IMR-90 (cell line): ENCODE data around the gene CACNA2D3. TPM values are rescaled to one million over a fixed set of nuclear protein-coding genes. Genes with fewer than 3 reads are reported as not detected.

ENCODE experiments used
- ATAC-seq: fragments of 200-7000 bp; cut with Tn5 transposase; 2 replicates; pipeline ENCODE4 v1.9.1; 2020; ENCODE audit warnings: low read depth, mild to moderate bottlenecking, moderate library complexity
- BruUV-seq: library from RNA; stranded (reverse); fragments of 400-500 nt; replicated peaks from 2 replicates; lab custom pipeline; 2021; lab: Mats Ljungman, UMichigan
- CTCF ChIA-PET: fragments of 300-600 bp; formaldehyde crosslinking; extraction: SDS; loops from one replicate; lab custom pipeline; 2021; ENCODE audit warnings: antibody characterized with exemption; lab: Yijun Ruan, JAX
- POLR2A ChIA-PET: fragments of 300-600 bp; sonication (Branson Sonifier 250); formaldehyde crosslinking; loops from one replicate; lab custom pipeline; 2022; ENCODE audit warnings: antibody characterized with exemption; ENCODE audit not compliant: unreplicated experiment; lab: Charles Lee
- DNase-seq: peaks from one replicate; pipeline ENCODE4 v3.0.0; 2013
- H2AFZ ChIP-seq: replicated peaks from 2 replicates; pipeline ENCODE3; 2013; ENCODE audit warnings: low read length, mild to moderate bottlenecking; ENCODE audit not compliant: poor library complexity
- H2AK5ac ChIP-seq: 2 replicates; pipeline ENCODE4 v1.6.1; 2013; ENCODE audit warnings: low read depth, low read length, inconsistent platforms
- H2AK9ac ChIP-seq: replicated peaks from 2 replicates; pipeline ENCODE3; 2013; ENCODE audit warnings: mild to moderate bottlenecking, low read depth, low read length, moderate library complexity; ENCODE audit not compliant: poor library complexity
- H2BK120ac ChIP-seq: 2 replicates; pipeline ENCODE4 v1.6.1; 2013; ENCODE audit warnings: low read depth, low read length, inconsistent platforms
- H2BK15ac ChIP-seq: 3 replicates; pipeline ENCODE4 v1.6.1; 2013; ENCODE audit warnings: low read depth, low read length, inconsistent platforms
- H2BK20ac ChIP-seq: 2 replicates; pipeline ENCODE4 v1.6.1; 2013; ENCODE audit warnings: low read depth, mild to moderate bottlenecking, inconsistent platforms, low read length, moderate library complexity
- H2BK5ac ChIP-seq: 2 replicates; pipeline ENCODE4 v1.6.1; 2013; ENCODE audit warnings: mild to moderate bottlenecking, low read depth, low read length, inconsistent platforms; ENCODE audit not compliant: poor library complexity, severe bottlenecking
- H3K14ac ChIP-seq: replicated peaks from 2 replicates; pipeline ENCODE4 v1.6.1; 2013; ENCODE audit warnings: low read depth, low read length, inconsistent platforms
- H3K18ac ChIP-seq: 2 replicates; pipeline ENCODE4 v1.6.1; 2013; ENCODE audit warnings: low read depth, low read length, control low read depth
- H3K23ac ChIP-seq: 2 replicates; pipeline ENCODE4 v1.6.1; 2013; ENCODE audit warnings: low read depth, low read length, inconsistent platforms
- H3K27ac ChIP-seq: 2 replicates; pipeline ENCODE4 v1.5.1; 2013; ENCODE audit warnings: mild to moderate bottlenecking, control low read depth, low read length; ENCODE audit not compliant: insufficient read depth
- H3K27me3 ChIP-seq: 2 replicates; pipeline ENCODE4 v1.6.1; 2013; ENCODE audit warnings: low read length; ENCODE audit not compliant: control insufficient read depth, insufficient read depth
- H3K36me3 ChIP-seq: 2 replicates; pipeline ENCODE4 v1.6.1; 2013; ENCODE audit warnings: low read length, mixed read lengths; ENCODE audit not compliant: control insufficient read depth, insufficient read depth
- H3K4ac ChIP-seq: 2 replicates; pipeline ENCODE4 v1.6.1; 2013; ENCODE audit warnings: low read depth, low read length, inconsistent platforms
- H3K4me1 ChIP-seq: 2 replicates; pipeline ENCODE4 v1.6.1; 2013; ENCODE audit warnings: low read length, mixed read lengths; ENCODE audit not compliant: control insufficient read depth, insufficient read depth
- H3K4me2 ChIP-seq: 2 replicates; pipeline ENCODE4 v1.6.1; 2013; ENCODE audit warnings: low read depth, mild to moderate bottlenecking, control low read depth, low read length, moderate library complexity
- H3K4me3 ChIP-seq: 2 replicates; pipeline ENCODE4 v1.5.1; 2013; ENCODE audit warnings: low read depth, mild to moderate bottlenecking, control low read depth, low read length, moderate library complexity; ENCODE audit not compliant: insufficient read depth
- H3K56ac ChIP-seq: 2 replicates; pipeline ENCODE4 v1.6.1; 2013; ENCODE audit warnings: low read length, inconsistent platforms; ENCODE audit not compliant: insufficient read depth; ENCODE audit errors: extremely low read depth
- H3K79me1 ChIP-seq, 2 experiments: 2 replicates each; pipeline ENCODE4 v1.6.1; 2013; ENCODE audit warnings: low read length in 2 of 2, inconsistent platforms in 1 of 2, low read depth in 1 of 2
- H3K9ac ChIP-seq: 2 replicates; pipeline ENCODE4 v1.6.1; 2013; ENCODE audit warnings: low read depth, low read length, control low read depth
- H3K9me1 ChIP-seq: 2 replicates; pipeline ENCODE4 v1.6.1; 2013; ENCODE audit warnings: low read length, inconsistent platforms; ENCODE audit not compliant: insufficient read depth
- H3K9me3 ChIP-seq: 2 replicates; pipeline ENCODE4 v1.6.1; 2013; ENCODE audit warnings: low read length; ENCODE audit not compliant: control insufficient read depth, insufficient read depth
- H4K20me1 ChIP-seq: 2 replicates; pipeline ENCODE4 v1.6.1; 2013; ENCODE audit warnings: low read length, inconsistent platforms; ENCODE audit not compliant: insufficient read depth
- H4K5ac ChIP-seq: 2 replicates; pipeline ENCODE4 v1.6.1; 2013; ENCODE audit warnings: mild to moderate bottlenecking, low read depth, low read length, control low read depth
- H4K8ac ChIP-seq, 2 experiments: 2 replicates each; pipeline ENCODE4 v1.6.1; 2013; ENCODE audit warnings: low read depth in 2 of 2, low read length in 2 of 2, control low read depth in 1 of 2, inconsistent platforms in 1 of 2
- H4K91ac ChIP-seq: 2 replicates; pipeline ENCODE4 v1.6.1; 2013; ENCODE audit warnings: low read depth, low read length, inconsistent platforms; ENCODE audit not compliant: insufficient read depth
- CHD1 ChIP-seq: IDR thresholded peaks from 2 replicates; pipeline ENCODE4 v1.6.1; 2012; ENCODE audit warnings: low read depth, low read length, improper control_type of control experiment
- CTCF ChIP-seq: conservative IDR thresholded peaks from 2 replicates; pipeline ENCODE4 v1.5.1; 2012; ENCODE audit warnings: mild to moderate bottlenecking, low read depth, low read length, improper control_type of control experiment
- MAZ ChIP-seq: IDR thresholded peaks from 2 replicates; pipeline ENCODE4 v1.6.1; 2012; ENCODE audit warnings: low read depth, mild to moderate bottlenecking, low read length, improper control_type of control experiment, moderate library complexity, borderline replicate concordance
- POLR2A ChIP-seq: IDR thresholded peaks from 2 replicates; pipeline ENCODE4 v1.6.1; 2012; ENCODE audit warnings: mild to moderate bottlenecking, low read depth, low read length
- RAD21 ChIP-seq: IDR thresholded peaks from 2 replicates; pipeline ENCODE4 v1.6.1; 2012; ENCODE audit warnings: low read length, improper control_type of control experiment
- WGBS, 2 experiments: methylation state at CpG; one replicate each; pipeline versions ENCODE4 v1.1.5 to v1.1.7; 2013; ENCODE audit warnings: missing lambda C conversion rate in 2 of 2; ENCODE audit not compliant: insufficient read length in 1 of 2; ENCODE audit errors: extremely low coverage in 2 of 2; 5-methylcytosine and 5-hydroxymethylcytosine counted together
- dilution Hi-C: fragments of 300-500 bp; cut with HindIII; formaldehyde crosslinking; loops from one replicate; pipeline ENCODE4 v1.14.3; 2018; ENCODE audit warnings: low sequenced_read_pairs; ENCODE audit not compliant: unreplicated experiment
- in situ Hi-C: fragments of 300-500 bp; cut with MboI; formaldehyde crosslinking; loops from 3 replicates; pipeline ENCODE4 v1.14.3; 2019; ENCODE audit warnings: low sequenced_read_pairs, inconsistent platforms, mixed read lengths
- intact Hi-C: fragments of 100-400 bp; cut with micrococcal nuclease; formaldehyde crosslinking; loops from 2 replicates; pipeline ENCODE4 v1.10.0; 2022
- polyA plus RNA-seq, 3 experiments: library from polyadenylated mRNA; depleted of rRNA; stranded (reverse); fragments of >200 nt; gene quantifications; 2 replicates each; pipeline ENCODE4 v1.2.3, GENCODE V29; 2012; ENCODE audit warnings: low replicate concordance in 1 of 3
- total RNA-seq: library from RNA; depleted of rRNA; stranded (reverse); fragments of >200 nt; gene quantifications from 2 replicates; pipeline ENCODE4 v1.2.3, GENCODE V29; 2012

The CACNA2D3 gene
- total and polyA plus RNA-seq, 2 of the 4 experiments (the other 2 are of a cell fraction), result 0.36 to 0.41 TPM

- no peaks in the 10 kb centered on the region for H3K79me1 ChIP-seq
- no peak overlapping the region for H3K27ac ChIP-seq
- H4K5ac ChIP-seq, result no peak overlapping the region
- H3K9me1 ChIP-seq, result no peaks in the 10 kb centered on the region
- POLR2A ChIA-PET, result no interaction called here
- H3K18ac ChIP-seq, result no peak overlapping the region
- H3K36me3 ChIP-seq, result no peaks in the 10 kb centered on the region
- no peak overlapping the region for H2BK120ac ChIP-seq
- no peak overlapping the region for H2BK15ac ChIP-seq
- H4K91ac ChIP-seq, result no peak overlapping the region
- intact Hi-C loops, result no loop called here
- H2AFZ ChIP-seq, result no peak overlapping the region
- in situ Hi-C loops, result no loop called here
- H3K9ac ChIP-seq, result no peak overlapping the region
- no peaks in the 10 kb centered on the region for H3K27me3 ChIP-seq
- dilution Hi-C loops, result no loop called here
- H3K4me2 ChIP-seq, result no peak overlapping the region
- H3K9me3 ChIP-seq, result peaks cover 4% of the 10 kb centered on the region; the same call in 1 of the 2 replicates
- no peak overlapping the region for H2AK5ac ChIP-seq
- H2BK20ac ChIP-seq, result no peak overlapping the region
- H4K8ac ChIP-seq, result no peak overlapping the region
- H2AK9ac ChIP-seq, result no peak overlapping the region
- no TSS peak for BruUV-seq
- no peaks in the 10 kb centered on the region for H3K4me1 ChIP-seq
- H3K14ac ChIP-seq, result no peak overlapping the region
- CTCF ChIA-PET, result no interaction called here
- no peaks in the 10 kb centered on the region for H4K20me1 ChIP-seq
- WGBS, 2 experiments, result no CpG with 5 or more reads among the region's 8 CpGs
- ATAC-seq (no peak), DNase-seq (no peak)
- no peak overlapping the region for H3K56ac ChIP-seq
- H3K4ac ChIP-seq, result no peak overlapping the region
- no peak overlapping the region for H2BK5ac ChIP-seq
- TF ChIP-seq CTCF, result no peak
- TF ChIP-seq CHD1, result no peak
- no peak for TF ChIP-seq MAZ
- TF ChIP-seq POLR2A, result no peak
- TF ChIP-seq RAD21, result no peak
- no peak overlapping the region for H3K23ac ChIP-seq
- no peak overlapping the region for H3K4me3 ChIP-seq
Measured at GRCh38 chr3:54344601-54345231, 222.4 kb downstream of the CACNA2D3 start.
